GM21576 (cell line): ENCODE measurements around the gene APPBP2.

ENCODE experiments used
- ATAC-seq: cut with Tn5 transposase; IDR thresholded peaks from one replicate; pipeline ENCODE4 v1.9.1; 2021; ENCODE audit warnings: mild to moderate bottlenecking, moderate library complexity; ENCODE audit not compliant: unreplicated experiment

APPBP2 gene

GRCh38 chr17:60401819-60402218 is 124.2 kb downstream of the APPBP2 start:
- no peak for ATAC-seq

- ATAC-seq = peak; percentile 53
Observed at GRCh38 chr17:60398227-60398959, 127.6 kb downstream of the APPBP2 start.

- no peak for ATAC-seq
Observed at GRCh38 chr17:60396412-60396811, 129.6 kb downstream of the APPBP2 start.

- no peak for ATAC-seq
Observed at GRCh38 chr17:60395508-60396065, 130.5 kb downstream of the APPBP2 start.

GRCh38 chr17:60393840-60394723 is 132.0 kb downstream of the APPBP2 start:
- no peak for ATAC-seq
